Activated T-cell treated with anti-CD3 and anti-CD28 coated beads, Interleukin-2, amount 50 U/mL, for 24 hours (primary cell): Measurements from ENCODE around the gene ZNF839.
"Not testable (repeated sequence)": the region's sequence is repeated elsewhere in the genome, so short reads cannot be mapped to it uniquely, and the experiment has no call there.

Source experiments
- DNase-seq: peaks from one replicate; pipeline ENCODE4 v3.0.0-alpha.2; 2020
- H3K27ac Mint-ChIP-seq: 2 replicates; pipeline ENCODE4 v1.8.0; 2020; ENCODE audit warnings: mild to moderate bottlenecking, mixed read lengths
- H3K27me3 Mint-ChIP-seq: 2 replicates; pipeline ENCODE4 v1.8.0; 2020; ENCODE audit warnings: mixed read lengths
- H3K36me3 Mint-ChIP-seq: 2 replicates; pipeline ENCODE4 v1.8.0; 2020; ENCODE audit warnings: low read depth, mixed read lengths
- H3K4me1 Mint-ChIP-seq: 2 replicates; pipeline ENCODE4 v1.8.0; 2020; ENCODE audit warnings: low read depth, mixed read lengths
- H3K4me3 Mint-ChIP-seq: 2 replicates; pipeline ENCODE4 v1.8.0; 2020; ENCODE audit warnings: mild to moderate bottlenecking, moderate library complexity, mixed read lengths
- H3K9me3 Mint-ChIP-seq: 2 replicates; pipeline ENCODE4 v1.8.0; 2020; ENCODE audit warnings: mixed read lengths

The ZNF839 gene

GRCh38 chr14:102344485-102344884, 24.9 kb downstream of the ZNF839 start:
- H3K9me3 Mint-ChIP-seq: no peaks in the 10 kb centered on the region
- H3K4me3 Mint-ChIP-seq: no peak overlapping the region
- H3K27ac Mint-ChIP-seq: no peak overlapping the region
- peaks cover 84% of the 10 kb centered on the region for H3K36me3 Mint-ChIP-seq
- no peaks in the 10 kb centered on the region for H3K4me1 Mint-ChIP-seq
- DNase-seq: no peak
- no peaks in the 10 kb centered on the region for H3K27me3 Mint-ChIP-seq

- H3K9me3 Mint-ChIP-seq: no peaks in the 10 kb centered on the region
- no peak for DNase-seq
- H3K4me3 Mint-ChIP-seq: no peak overlapping the region
- no peaks in the 10 kb centered on the region for H3K27me3 Mint-ChIP-seq
- peaks cover 89% of the 10 kb centered on the region for H3K36me3 Mint-ChIP-seq
- H3K4me1 Mint-ChIP-seq: no peaks in the 10 kb centered on the region
- H3K27ac Mint-ChIP-seq: peak overlapping the region; percentile 24
Measured at GRCh38 chr14:102345232-102345631, 25.7 kb downstream of the ZNF839 start.

GRCh38 chr14:102346645-102347044, 27.1 kb downstream of the ZNF839 start:
- Mint-ChIP-seq H3K36me3 (peaks cover 88% of the 10 kb centered on the region), H3K27ac (no peak overlapping the region)
- DNase-seq: no peak

GRCh38 chr14:102348376-102348775, 28.8 kb downstream of the ZNF839 start:
- H3K27ac Mint-ChIP-seq: no peak overlapping the region
- H3K9me3 Mint-ChIP-seq: no peaks in the 10 kb centered on the region
- DNase-seq: no peak
- H3K27me3 Mint-ChIP-seq: no peaks in the 10 kb centered on the region
- H3K4me1 Mint-ChIP-seq: peaks cover 5% of the 10 kb centered on the region
- H3K4me3 Mint-ChIP-seq: no peak overlapping the region
- H3K36me3 Mint-ChIP-seq: peaks cover 88% of the 10 kb centered on the region

More at GRCh38 chr14:102346645-102347044, 27.1 kb downstream of the ZNF839 start:
- no peaks in the 10 kb centered on the region for H3K9me3 Mint-ChIP-seq
- no peaks in the 10 kb centered on the region for H3K27me3 Mint-ChIP-seq
- H3K4me1 Mint-ChIP-seq: no peaks in the 10 kb centered on the region
- H3K4me3 Mint-ChIP-seq: no peak overlapping the region

- Mint-ChIP-seq H3K4me3 (no peak overlapping the region), H3K27ac (peak overlapping the region; percentile 29), H3K36me3 (peaks cover 87% of the 10 kb centered on the region), H3K27me3 (no peaks in the 10 kb centered on the region), H3K4me1 (peaks cover 7% of the 10 kb centered on the region), H3K9me3 (no peaks in the 10 kb centered on the region)
- DNase-seq: no peak
Measured at GRCh38 chr14:102351023-102351422, 31.5 kb downstream of the ZNF839 start.

- not testable (repeated sequence) for H3K9me3 Mint-ChIP-seq, H3K27ac Mint-ChIP-seq, H3K27me3 Mint-ChIP-seq, DNase-seq, H3K4me1 Mint-ChIP-seq, H3K4me3 Mint-ChIP-seq
- peaks cover 92% of the 10 kb centered on the region for H3K36me3 Mint-ChIP-seq
Measured at GRCh38 chr14:102351593-102351992, 32.0 kb downstream of the ZNF839 start.

- DNase-seq: no peak
- H3K4me1 Mint-ChIP-seq: peaks cover 10% of the 10 kb centered on the region
- H3K27me3 Mint-ChIP-seq: no peaks in the 10 kb centered on the region
- peak overlapping the region; percentile 50 for H3K27ac Mint-ChIP-seq
- no peaks in the 10 kb centered on the region for H3K9me3 Mint-ChIP-seq
- H3K36me3 Mint-ChIP-seq: peaks cover 92% of the 10 kb centered on the region
- H3K4me3 Mint-ChIP-seq: no peak overlapping the region
Measured at GRCh38 chr14:102352213-102352612, 32.7 kb downstream of the ZNF839 start.

- H3K4me3 Mint-ChIP-seq: no peak overlapping the region
- H3K4me1 Mint-ChIP-seq: peaks cover 10% of the 10 kb centered on the region
- H3K27me3 Mint-ChIP-seq: no peaks in the 10 kb centered on the region
- DNase-seq: no peak
- H3K27ac Mint-ChIP-seq: no peak overlapping the region
- H3K9me3 Mint-ChIP-seq: no peaks in the 10 kb centered on the region
- H3K36me3 Mint-ChIP-seq: peaks cover 92% of the 10 kb centered on the region
Measured at GRCh38 chr14:102353126-102353619, 33.6 kb downstream of the ZNF839 start.

- Mint-ChIP-seq H3K27me3 (no peaks in the 10 kb centered on the region), H3K36me3 (peaks cover 90% of the 10 kb centered on the region), H3K9me3 (no peaks in the 10 kb centered on the region), H3K27ac (no peak overlapping the region), H3K4me1 (peaks cover 26% of the 10 kb centered on the region), H3K4me3 (no peak overlapping the region)
- no peak for DNase-seq
Measured at GRCh38 chr14:102356280-102356679, 36.7 kb downstream of the ZNF839 start.

- Mint-ChIP-seq H3K4me1 (peaks cover 36% of the 10 kb centered on the region), H3K4me3 (no peak overlapping the region), H3K36me3 (peaks cover 75% of the 10 kb centered on the region), H3K27me3 (no peaks in the 10 kb centered on the region), H3K27ac (no peak overlapping the region), H3K9me3 (no peaks in the 10 kb centered on the region)
- no peak for DNase-seq
Measured at GRCh38 chr14:102359341-102359740, 39.8 kb downstream of the ZNF839 start.

- H3K36me3 Mint-ChIP-seq: peaks cover 65% of the 10 kb centered on the region
- peaks cover 36% of the 10 kb centered on the region for H3K4me1 Mint-ChIP-seq
- H3K27ac Mint-ChIP-seq: peak overlapping the region; percentile 85
- no peak for DNase-seq
- H3K9me3 Mint-ChIP-seq: no peaks in the 10 kb centered on the region
- H3K27me3 Mint-ChIP-seq: no peaks in the 10 kb centered on the region
- H3K4me3 Mint-ChIP-seq: no peak overlapping the region
Measured at GRCh38 chr14:102360388-102360787, 40.8 kb downstream of the ZNF839 start.

GRCh38 chr14:102362084-102362483, 42.5 kb downstream of the ZNF839 start:
- no peaks in the 10 kb centered on the region for H3K27me3 Mint-ChIP-seq
- no peak overlapping the region for H3K4me3 Mint-ChIP-seq
- peak; percentile 61 for DNase-seq
- peak overlapping the region; percentile 99 for H3K27ac Mint-ChIP-seq
- peaks cover 37% of the 10 kb centered on the region for H3K4me1 Mint-ChIP-seq
- H3K36me3 Mint-ChIP-seq: peaks cover 48% of the 10 kb centered on the region
- no peaks in the 10 kb centered on the region for H3K9me3 Mint-ChIP-seq

- DNase-seq: peak; percentile 97
- Mint-ChIP-seq H3K27ac (peak within 1 kb of the TSS; percentile 99), H3K4me3 (no peak within 1 kb of the TSS), H3K4me1 (peaks cover 42% of the 10 kb centered on the region), H3K9me3 (no peaks in the 10 kb centered on the region), H3K36me3 (peaks cover 42% of the 10 kb centered on the region), H3K27me3 (no peaks in the 10 kb centered on the region)
Measured at GRCh38 chr14:102362545-102363181, 43.1 kb downstream of the ZNF839 start, which contains the start of the genes CINP and TECPR2. CINP (minus strand) TSS chr14:102362890; CDS start chr14:102362851, 39 bp downstream. TECPR2 (plus strand) TSS chr14:102362941; CDS start chr14:102376722, 13,781 bp downstream.

- H3K27me3 Mint-ChIP-seq: no peaks in the 10 kb centered on the region
- H3K9me3 Mint-ChIP-seq: no peaks in the 10 kb centered on the region
- H3K27ac Mint-ChIP-seq: peak overlapping the region; percentile 89
- DNase-seq: no peak
- H3K4me3 Mint-ChIP-seq: no peak overlapping the region
- peaks cover 35% of the 10 kb centered on the region for H3K36me3 Mint-ChIP-seq
- peaks cover 49% of the 10 kb centered on the region for H3K4me1 Mint-ChIP-seq
Measured at GRCh38 chr14:102363182-102363943, 43.8 kb downstream of the ZNF839 start.

GRCh38 chr14:102370305-102370809, 50.8 kb downstream of the ZNF839 start:
- Mint-ChIP-seq H3K27me3 (no peaks in the 10 kb centered on the region), H3K27ac (peak overlapping the region; percentile 23), H3K9me3 (no peaks in the 10 kb centered on the region), H3K4me3 (no peak overlapping the region), H3K36me3 (peaks cover 2% of the 10 kb centered on the region), H3K4me1 (peaks cover 51% of the 10 kb centered on the region)
- no peak for DNase-seq
